Glutamatergic neuron (in vitro differentiated cells): ENCODE measurements around the gene ZBTB43. TPM values are rescaled to one million over a fixed set of nuclear protein-coding genes. Genes with fewer than 3 reads are reported as not detected.

Source experiments
- DNase-seq: peaks from one replicate; pipeline ENCODE4 v3.0.0; 2022
- H3K27ac Mint-ChIP-seq: one replicate; pipeline ENCODE4 v1.8.0; 2020; ENCODE audit warnings: mild to moderate bottlenecking, mixed read lengths, inconsistent platforms; ENCODE audit not compliant: unreplicated experiment
- H3K27me3 Mint-ChIP-seq: one replicate; pipeline ENCODE4 v1.8.0; 2020; ENCODE audit warnings: mild to moderate bottlenecking, moderate library complexity, mixed read lengths, inconsistent platforms; ENCODE audit not compliant: unreplicated experiment
- H3K36me3 Mint-ChIP-seq: one replicate; pipeline ENCODE4 v1.8.0; 2020; ENCODE audit warnings: mild to moderate bottlenecking, mixed read lengths, inconsistent platforms; ENCODE audit not compliant: unreplicated experiment
- H3K4me1 Mint-ChIP-seq: one replicate; pipeline ENCODE4 v1.8.0; 2020; ENCODE audit warnings: mild to moderate bottlenecking, low read depth, mixed read lengths, inconsistent platforms; ENCODE audit not compliant: unreplicated experiment
- H3K4me3 Mint-ChIP-seq: one replicate; pipeline ENCODE4 v1.8.0; 2020; ENCODE audit warnings: mild to moderate bottlenecking, mixed read lengths, inconsistent platforms; ENCODE audit not compliant: unreplicated experiment
- H3K9me3 Mint-ChIP-seq: one replicate; pipeline ENCODE4 v1.8.0; 2020; ENCODE audit warnings: mild to moderate bottlenecking, moderate library complexity, mixed read lengths, inconsistent platforms; ENCODE audit not compliant: unreplicated experiment
- CTCF ChIP-seq: fragments of 200-600 bp; sonication (generic); IDR thresholded peaks from one replicate; pipeline ENCODE4 v1.5.0; 2021; ENCODE audit not compliant: partially characterized antibody, unreplicated experiment
- total RNA-seq: library from RNA; stranded (reverse); fragmentation: NEBNext Ultra II Directional; extraction: Animal tissue kit (Norgen Biotek cat#: 25700); gene quantifications from one replicate; pipeline ENCODE4 v1.2.1, GENCODE V29; 2021; ENCODE audit not compliant: unreplicated experiment

The ZBTB43 gene
- total RNA-seq, 1 donor from 2014 or later = 16.8 TPM

GRCh38 chr9:126856326-126856877, 51.6 kb downstream of the ZBTB43 start:
- Mint-ChIP-seq H3K36me3 (no peaks in the 10 kb centered on the region), H3K4me1 (peaks cover under 1% of the 10 kb centered on the region), H3K27me3 (peaks cover 11% of the 10 kb centered on the region), H3K27ac (no peak overlapping the region), H3K9me3 (peaks cover 3% of the 10 kb centered on the region), H3K4me3 (no peak overlapping the region)
- no peak for DNase-seq
- TF ChIP-seq CTCF = no peak

DNA sequence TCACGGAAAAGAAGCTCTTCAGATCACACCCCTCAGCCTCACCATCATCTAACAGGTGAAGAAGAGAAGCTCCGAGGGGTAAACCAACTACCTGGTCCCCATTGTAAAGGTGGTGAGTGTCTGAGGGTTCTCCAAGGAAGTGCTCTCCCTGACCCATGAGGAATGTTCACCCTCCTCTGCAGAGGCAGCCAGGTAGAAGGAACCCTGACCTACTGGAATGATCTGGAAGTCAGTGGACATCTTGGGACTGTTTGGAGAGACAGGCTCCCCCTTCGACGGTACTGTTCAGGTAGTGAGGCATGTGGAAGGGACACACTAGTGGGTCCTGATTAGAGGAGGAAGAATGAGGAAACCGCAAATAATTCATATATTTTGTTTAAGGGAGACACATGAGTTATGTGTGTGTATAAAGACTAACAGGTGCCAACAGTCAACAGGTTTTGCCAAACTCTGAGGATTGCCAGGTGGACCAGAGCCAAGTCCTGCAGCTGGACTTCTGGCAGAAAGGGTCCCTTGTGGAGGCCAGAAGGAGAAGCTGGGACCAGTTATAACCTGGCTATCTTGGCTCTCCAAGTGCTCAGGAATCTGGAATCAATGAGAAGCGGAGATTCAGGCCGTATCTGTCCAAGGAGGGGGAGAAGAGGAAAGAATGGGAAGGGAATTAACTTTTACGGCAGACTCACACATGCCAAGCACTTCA, 52.6 kb downstream of the ZBTB43 start:
- TF ChIP-seq CTCF = no peak
- DNase-seq = no peak
- Mint-ChIP-seq H3K27ac (no peak overlapping the region), H3K4me1 (peaks cover 9% of the 10 kb centered on the region), H3K4me3 (no peak overlapping the region), H3K9me3 (peaks cover 7% of the 10 kb centered on the region), H3K36me3 (no peaks in the 10 kb centered on the region), H3K27me3 (peaks cover 14% of the 10 kb centered on the region)

DNA sequence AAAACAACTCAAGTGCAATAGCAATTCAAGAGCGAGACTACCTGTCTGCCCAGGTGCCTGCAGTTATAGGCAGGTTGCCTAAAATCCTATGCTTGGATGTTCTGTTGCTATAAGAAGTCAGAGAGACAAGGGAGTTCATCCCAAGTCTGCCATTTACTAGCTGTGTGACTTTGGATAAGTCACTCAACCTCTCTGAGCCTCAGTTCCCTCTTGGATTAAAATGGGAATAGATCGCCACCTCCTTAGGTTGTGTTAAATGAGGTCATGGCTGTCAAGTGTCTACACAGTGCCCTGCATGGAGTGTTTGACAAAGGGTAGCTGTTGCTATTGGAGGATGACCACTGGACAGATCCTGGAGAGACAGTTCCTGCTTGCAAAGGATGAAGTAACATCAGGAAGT, 54.3 kb downstream of the ZBTB43 start:
- DNase-seq = no peak
- H3K36me3 Mint-ChIP-seq = no peaks in the 10 kb centered on the region
- H3K9me3 Mint-ChIP-seq = peaks cover 11% of the 10 kb centered on the region
- H3K4me3 Mint-ChIP-seq = peak overlapping the region; percentile 79
- TF ChIP-seq CTCF = no peak
- peaks cover 11% of the 10 kb centered on the region for H3K27me3 Mint-ChIP-seq
- H3K27ac Mint-ChIP-seq = peak overlapping the region; percentile 28
- peaks cover 14% of the 10 kb centered on the region for H3K4me1 Mint-ChIP-seq

GRCh38 chr9:126860077-126860756, 55.4 kb downstream of the ZBTB43 start, which contains the start of gene ZBTB34:
ZBTB34 (plus strand) TSS chr9:126860639; CDS start chr9:126879400, 18,761 bp downstream.
- H3K36me3 Mint-ChIP-seq = no peaks in the 10 kb centered on the region
- peak within 1 kb of the TSS; percentile 74 for H3K27ac Mint-ChIP-seq
- H3K4me3 Mint-ChIP-seq = peak within 1 kb of the TSS; percentile 92
- DNase-seq = peak; percentile 82
- peaks cover 14% of the 10 kb centered on the region for H3K4me1 Mint-ChIP-seq
- peak; percentile 100 for TF ChIP-seq CTCF
- H3K9me3 Mint-ChIP-seq = peaks cover 11% of the 10 kb centered on the region
- peaks cover 11% of the 10 kb centered on the region for H3K27me3 Mint-ChIP-seq
